Nucleus accumbens (tissue), 56 donors: ENCODE measurements around the gene TTC38.

ENCODE experiments used
- DNase-seq, 56 donors: peaks; one replicate each; lab custom pipeline; 2025; lab: John Stamatoyannopoulos, UW

Gene TTC38

GRCh38 chr22:46275455-46276122 is 7.8 kb downstream of the TTC38 start:
- no peak for DNase-seq

DNA sequence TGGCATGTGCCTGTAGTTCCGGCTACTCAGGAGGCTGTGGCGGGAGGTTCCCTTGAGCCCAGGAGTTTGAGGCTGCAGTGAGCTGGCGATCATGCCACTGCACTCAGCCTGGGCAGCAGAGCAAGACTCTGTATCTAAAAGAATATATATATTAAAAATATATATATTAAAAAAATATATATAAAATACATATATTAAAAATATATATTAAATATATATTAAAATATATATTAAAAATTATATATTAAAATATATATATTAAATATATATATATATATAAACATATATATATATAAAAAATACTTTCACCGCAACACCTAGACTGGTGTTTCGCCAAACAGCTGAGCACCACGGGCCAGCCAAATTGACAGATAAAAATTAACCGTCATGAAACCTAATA is 8.8 kb downstream of the TTC38 start:
- DNase-seq: no peak

DNA sequence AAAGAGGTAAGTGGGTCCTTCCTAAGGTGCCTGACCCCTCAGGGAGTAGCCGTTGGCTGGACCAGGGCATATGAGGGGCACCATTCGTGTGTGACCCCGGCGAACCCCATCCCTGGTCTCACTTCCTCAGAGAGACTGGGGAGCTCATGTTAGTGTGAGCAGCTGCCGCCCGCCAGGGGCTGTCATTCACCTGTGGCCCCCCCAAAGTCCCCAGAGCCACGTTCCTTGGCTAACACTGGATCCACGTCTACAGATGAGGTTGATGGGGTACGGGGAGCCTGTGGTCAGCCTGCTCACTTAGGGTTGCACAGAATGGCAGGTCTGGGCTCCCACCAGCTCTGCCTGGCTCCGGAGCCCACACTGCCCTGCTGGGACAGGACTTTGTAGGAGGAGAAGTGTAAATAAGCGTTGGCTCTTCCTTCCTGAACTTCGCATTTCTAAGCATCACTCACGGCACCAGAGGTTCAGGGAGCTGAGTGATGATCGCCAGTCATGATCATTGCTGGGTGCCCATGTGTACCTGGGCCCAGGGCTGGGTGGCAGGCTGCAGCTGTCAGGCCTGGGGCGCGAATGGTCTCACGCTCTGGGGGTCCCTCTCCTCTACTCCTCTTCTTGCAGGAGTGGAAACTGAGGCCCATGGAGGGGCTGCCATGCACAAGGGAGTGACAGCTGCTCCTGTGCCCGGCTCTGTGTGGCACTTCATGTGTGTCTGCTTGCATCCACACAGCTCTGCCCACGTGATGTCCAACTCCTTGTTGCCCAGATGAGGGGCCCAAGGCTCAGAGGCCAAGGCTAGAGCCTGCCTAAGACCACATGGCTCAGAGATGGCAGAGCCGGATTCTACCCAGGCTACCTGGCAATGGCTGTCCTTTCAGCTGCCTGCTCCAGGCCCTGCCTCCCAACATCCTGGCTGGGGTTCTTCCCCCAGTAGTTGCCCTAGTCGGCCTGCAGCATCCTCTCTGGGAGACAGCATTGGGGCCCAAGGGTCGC is 11.1 kb downstream of the TTC38 start:
- no peak for DNase-seq

GRCh38 chr22:46280063-46280817 is 12.4 kb downstream of the TTC38 start:
- no peak for DNase-seq

GRCh38 chr22:46280999-46281623 is 13.3 kb downstream of the TTC38 start:
- DNase-seq: peak in 31 of 56 donors; percentile 13 to 67 (median 25)

GRCh38 chr22:46281866-46282678 is 14.3 kb downstream of the TTC38 start:
- DNase-seq: no peak

GRCh38 chr22:46286006-46286405 is 18.2 kb downstream of the TTC38 start:
- no peak for DNase-seq

DNA sequence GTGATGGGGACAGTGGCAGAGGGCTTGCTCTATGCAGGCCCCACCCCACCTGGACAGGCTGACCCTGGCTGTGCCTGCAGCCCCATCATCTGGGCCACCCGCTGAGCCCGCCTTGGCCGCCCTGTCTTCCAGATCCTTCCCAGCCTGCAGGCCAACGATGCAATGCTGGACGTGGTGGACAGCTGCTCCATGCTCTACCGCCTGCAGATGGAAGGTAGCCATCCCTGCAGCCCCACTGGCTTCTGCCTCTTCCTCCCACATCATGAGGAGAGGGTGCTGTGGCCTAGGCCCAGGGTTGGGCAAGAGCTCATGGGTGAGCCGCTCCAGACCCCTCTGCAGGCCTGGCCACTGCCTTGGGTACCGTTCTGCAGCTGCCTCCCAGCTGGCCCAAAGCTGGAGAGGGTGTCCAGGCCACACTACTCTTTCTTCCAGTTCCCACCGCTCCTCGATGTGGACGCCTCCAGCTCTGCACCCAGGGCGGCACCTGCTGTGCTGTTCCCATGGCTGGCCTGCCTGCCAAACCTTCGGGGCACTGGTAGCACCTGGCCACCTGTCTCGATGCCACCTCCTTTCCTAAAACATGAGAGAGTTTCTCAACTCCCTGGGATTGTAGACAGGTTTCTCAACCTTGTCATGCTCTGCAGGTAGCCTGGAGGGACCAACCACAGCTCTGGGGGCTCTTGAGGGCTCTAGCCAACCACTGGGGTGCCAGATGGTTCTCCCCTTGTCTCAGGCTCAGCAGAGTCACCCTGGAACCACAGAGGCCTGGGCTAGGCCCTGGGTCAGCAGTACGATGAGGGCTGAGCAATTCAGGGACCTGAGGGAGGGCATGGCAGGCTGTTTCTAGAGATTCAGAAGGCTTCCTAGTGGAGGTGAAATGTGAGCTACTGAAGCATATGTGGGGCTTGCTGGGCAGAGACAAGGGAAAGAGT is 19.4 kb downstream of the TTC38 start:
- no peak for DNase-seq

DNA sequence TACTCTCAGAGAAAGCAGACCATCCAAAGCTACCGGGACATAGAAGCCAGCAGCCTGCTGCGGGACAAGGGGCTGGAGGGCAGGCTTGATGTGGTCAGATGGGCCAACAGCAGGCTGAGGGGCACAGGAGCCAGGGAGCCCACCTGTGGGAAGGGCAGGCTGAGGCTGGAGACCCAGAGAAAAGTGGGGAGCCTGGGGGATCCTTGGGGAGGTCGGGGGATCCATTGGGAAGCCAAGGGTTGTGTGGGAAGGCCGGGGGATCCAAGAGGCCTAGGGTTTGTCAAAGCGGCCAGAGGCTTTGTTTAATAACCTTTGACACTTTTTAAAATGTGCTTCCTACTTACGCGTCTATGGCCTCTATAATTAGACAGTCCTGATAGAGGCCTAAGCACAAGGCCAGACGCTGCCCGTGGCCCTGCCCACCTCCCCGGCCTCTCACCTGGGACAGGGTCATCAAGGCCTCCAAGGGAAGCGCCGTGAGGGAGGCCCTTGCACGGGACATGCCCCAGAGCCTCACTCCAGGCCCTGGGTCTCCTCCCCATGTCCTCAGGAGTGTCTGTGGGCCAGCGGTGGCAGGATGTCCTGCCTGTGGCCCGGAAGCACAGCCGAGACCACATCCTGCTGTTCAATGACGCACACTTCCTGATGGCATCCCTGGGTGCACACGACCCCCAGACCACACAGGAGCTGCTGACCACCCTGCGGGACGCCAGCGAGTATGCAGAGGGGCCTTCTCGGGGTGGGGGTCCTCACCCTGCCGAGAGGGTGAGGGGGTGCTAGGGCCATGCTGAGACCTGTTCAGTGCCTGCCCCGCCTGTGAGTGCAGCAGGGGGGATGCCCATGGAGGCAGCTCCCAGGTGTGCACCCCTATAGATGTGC is 20.3 kb downstream of the TTC38 start:
- no peak for DNase-seq

DNA sequence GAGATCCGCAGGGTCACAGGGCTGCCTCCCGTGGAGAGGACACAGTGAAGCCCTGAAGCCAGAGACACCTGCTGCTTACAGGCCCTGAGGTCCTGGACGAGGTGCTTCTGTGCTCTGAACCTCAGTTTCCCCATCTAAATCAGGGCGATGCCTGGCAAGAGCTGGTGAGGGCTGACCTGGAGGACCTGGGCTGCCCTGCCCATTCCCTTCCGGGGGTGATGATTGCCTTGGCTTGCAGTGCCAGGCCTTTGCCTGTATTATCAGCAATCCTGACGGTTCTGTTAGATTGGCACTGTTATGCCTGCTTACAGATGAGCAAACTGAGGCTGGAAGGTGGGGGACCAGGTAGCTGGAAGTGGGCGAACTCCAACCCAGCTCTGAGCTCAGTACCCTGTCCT is 21.0 kb downstream of the TTC38 start:
- DNase-seq: no peak

DNA sequence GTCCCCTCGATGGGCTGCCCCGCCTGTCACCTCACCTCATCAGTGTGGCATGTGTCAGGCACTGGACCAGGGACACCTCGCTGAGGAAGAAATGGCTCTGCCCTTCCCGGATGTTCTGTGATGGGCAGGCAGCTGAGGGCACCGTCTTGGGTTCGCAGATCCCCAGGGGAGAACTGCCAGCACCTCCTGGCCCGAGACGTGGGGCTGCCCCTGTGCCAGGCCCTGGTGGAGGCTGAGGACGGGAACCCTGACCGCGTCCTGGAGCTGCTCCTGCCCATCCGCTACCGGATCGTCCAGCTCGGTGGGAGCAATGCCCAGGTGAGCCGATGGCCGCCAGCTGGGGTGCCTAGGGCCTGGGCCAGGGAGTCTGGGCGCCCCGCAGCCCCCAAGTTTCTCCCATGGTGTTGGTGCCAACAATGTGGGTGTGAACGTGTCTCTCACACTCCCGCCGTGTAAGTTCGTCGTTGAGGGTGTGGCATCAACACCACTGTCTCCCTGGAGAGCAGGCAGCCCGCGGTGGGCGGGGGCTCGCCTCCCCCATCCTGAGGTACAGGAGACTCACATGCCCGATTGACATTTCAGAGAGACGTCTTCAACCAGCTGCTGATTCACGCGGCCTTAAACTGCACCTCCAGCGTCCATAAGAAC is 21.6 kb downstream of the TTC38 start:
- DNase-seq: no peak

DNA sequence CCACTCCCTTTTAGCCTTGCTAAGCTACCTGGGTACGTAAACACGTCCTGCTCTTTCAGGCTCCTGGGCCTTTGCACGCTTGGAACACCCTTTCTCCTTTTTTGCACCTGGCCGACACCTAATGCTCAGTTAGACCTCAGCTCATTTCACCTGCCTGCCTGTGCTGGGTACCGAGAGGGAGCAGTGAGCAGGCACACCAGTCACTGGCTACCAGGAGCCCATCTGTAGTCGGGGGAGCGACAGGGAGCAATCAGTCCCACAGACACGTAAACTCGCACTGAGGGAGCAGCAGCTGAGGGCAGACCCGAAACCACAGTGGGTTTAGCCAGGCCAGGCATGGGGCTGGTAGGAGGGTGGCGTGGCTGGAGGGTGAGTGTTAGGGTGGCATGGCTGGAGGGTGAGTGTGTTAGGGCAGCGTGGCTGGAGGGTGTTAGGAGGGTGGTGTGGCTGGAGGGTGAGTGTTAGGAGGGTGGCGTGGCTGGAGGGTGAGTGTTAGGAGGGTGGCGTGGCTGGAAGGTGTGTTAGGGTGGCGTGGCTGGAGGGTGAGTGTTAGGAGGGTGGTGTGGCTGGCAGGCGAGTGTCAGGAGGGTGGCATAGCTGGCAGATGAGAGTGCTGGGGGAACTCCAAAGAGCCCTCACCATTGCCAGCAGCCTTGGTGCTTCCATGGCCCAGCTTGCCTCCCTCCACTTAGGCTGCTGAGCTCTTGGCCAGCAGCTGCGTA is 22.5 kb downstream of the TTC38 start:
- DNase-seq: no peak

DNA sequence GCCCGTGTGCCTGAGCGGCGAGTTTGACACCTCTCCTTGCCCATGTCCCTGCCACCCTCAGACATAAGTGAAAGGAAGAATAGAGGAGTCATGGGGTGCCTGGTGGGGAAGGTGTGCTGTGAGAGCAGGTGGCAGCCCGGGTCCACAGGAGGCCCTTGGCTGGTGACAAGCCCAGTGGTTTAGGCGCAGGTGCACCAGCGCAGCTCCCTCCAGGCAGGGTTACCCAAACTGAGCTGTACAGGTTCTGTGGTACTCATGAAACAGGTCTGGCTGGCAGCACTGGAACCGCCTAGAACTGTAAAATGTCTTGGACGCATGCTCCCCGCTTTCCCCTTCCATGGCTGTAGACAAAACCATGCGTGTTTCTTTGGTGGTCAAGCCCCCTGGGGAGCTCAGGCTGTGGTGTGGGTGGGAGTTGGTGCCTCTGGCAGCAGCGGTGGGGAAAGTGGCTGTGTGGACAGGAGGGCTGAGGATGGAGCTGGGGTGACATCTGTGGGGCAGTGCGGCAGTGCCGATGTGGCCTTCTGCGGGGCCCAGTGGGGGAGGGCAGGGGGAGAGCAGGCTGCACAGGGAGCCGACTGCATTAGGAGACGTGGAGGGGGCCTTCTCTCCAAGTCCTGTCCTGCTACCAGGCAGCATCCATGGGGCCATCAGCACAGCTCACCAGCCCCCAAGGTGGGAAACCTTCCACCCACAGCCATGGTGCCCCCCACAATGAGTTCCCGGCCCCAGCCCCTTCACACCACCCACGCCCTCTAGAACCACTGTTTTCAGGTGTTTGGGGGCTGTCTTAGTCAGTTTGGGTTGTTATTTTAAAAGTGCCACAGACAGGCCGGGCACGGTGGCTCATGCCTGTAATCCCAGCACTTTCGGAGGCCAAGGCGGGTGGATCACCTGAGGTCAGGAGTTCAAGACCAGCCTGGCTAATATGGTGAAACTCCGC is 23.3 kb downstream of the TTC38 start:
- no peak for DNase-seq

- no peak for DNase-seq
These were observed 24.4 kb downstream of the TTC38 start for GRCh38 chr22:46292173-46292572.

DNA sequence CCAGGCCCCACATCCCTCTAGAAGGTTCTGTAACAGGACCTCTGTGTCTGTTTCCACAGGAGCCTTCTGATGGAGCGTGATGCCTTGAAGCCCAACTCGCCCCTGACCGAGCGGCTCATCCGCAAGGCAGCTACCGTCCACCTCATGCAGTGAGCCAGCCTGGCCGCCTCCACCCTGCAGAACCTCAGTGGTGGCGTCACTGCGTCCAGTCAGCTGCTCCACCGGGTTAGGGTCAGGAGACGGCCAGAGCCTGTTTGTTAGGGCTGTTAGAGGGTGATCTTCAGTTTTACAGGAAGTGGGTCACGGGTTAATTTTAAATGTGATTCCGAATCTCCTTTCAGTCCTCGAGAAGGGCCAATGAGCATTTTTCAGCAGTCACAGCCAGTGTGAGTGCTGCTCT is 24.9 kb downstream of the TTC38 start:
- peak in 1 of 56 donors; percentile 29 for DNase-seq
